ENCODE data around the gene RPS5.
A peak's percentile ranks its signal among the peaks of the same experiment; 100 is the strongest.

The RPS5 gene

GRCh38 chr19:58395979-58396627 lies 9.0 kb downstream of the RPS5 start:
- Histone ChIP-seq H2AFZ (ENCODE audit: insufficient read depth, low read length, poor library complexity) (peak overlapping the region; percentile 57), H3K4ac (ENCODE audit: low read depth, low read length) (no peak overlapping the region), H3K4me3 (ENCODE audit: low read depth, low read length) (peak overlapping the region; percentile 41), H3K36me3 (ENCODE audit: control insufficient read depth in 1 of 2, insufficient read depth in 2 of 2, low read length in 2 of 2) (peaks cover 35 to 37% of the 10 kb centered on the region in 2 experiments), H2BK12ac (ENCODE audit: low read length) (peak overlapping the region; percentile 23), H3K18ac (ENCODE audit: low read length) (peak overlapping the region; percentile 71), H3K79me2 (ENCODE audit: control insufficient read depth, insufficient read depth, low read length, poor library complexity) (peaks cover 3% of the 10 kb centered on the region), H3K9ac (ENCODE audit: low read length) (peak overlapping the region; percentile 24), H3K9me3 (ENCODE audit: insufficient read depth, low read depth, low read length) (no peaks in the 10 kb centered on the region), H3K23ac (ENCODE audit: low read length) (no peak overlapping the region), H3K4me1 (ENCODE audit: control insufficient read depth in 1 of 2, insufficient read depth in 2 of 2, low read length in 2 of 2) (peaks cover 26 to 37% of the 10 kb centered on the region in 2 experiments), H3K79me1 (ENCODE audit: low read length) (peaks cover 12% of the 10 kb centered on the region), H2BK120ac (ENCODE audit: insufficient read depth, low read length, poor library complexity) (peak overlapping the region; percentile 10), H3K27me3 (ENCODE audit: insufficient read depth, low read length) (peaks cover 15% of the 10 kb centered on the region), H2BK5ac (ENCODE audit: low read depth, low read length, poor library complexity) (no peak overlapping the region), H4K12ac (ENCODE audit: low read depth, low read length) (peak overlapping the region; percentile 32), H3K27ac (ENCODE audit: low read depth, low read length) (no peak overlapping the region), H4K8ac (ENCODE audit: low read depth, low read length) (peak overlapping the region; percentile 82), H3K4me2 (ENCODE audit: low read length) (peak overlapping the region; percentile 57), H4K91ac (ENCODE audit: low read depth, low read length) (peak overlapping the region; percentile 54), H2AK5ac (ENCODE audit: low read length) (peak overlapping the region; percentile 57), H3K14ac (ENCODE audit: low read length) (peak overlapping the region; percentile 73)
- no peak for DNase-seq
- WGBS (ENCODE audit: extremely low coverage, insufficient coverage, insufficient read length), result no CpG with 5 or more reads among the region's 75 CpGs

- Histone ChIP-seq H4K91ac (ENCODE audit: low read depth, low read length) (no peak overlapping the region), H3K9ac (ENCODE audit: low read length) (no peak overlapping the region), H3K4me1 (ENCODE audit: control insufficient read depth in 1 of 2, insufficient read depth in 2 of 2, low read length in 2 of 2) (peaks cover 27 to 37% of the 10 kb centered on the region in 2 experiments), H3K79me2 (ENCODE audit: control insufficient read depth, insufficient read depth, low read length, poor library complexity) (peaks cover 3% of the 10 kb centered on the region), H3K4me2 (ENCODE audit: low read length) (peak overlapping the region; percentile 57), H3K23ac (ENCODE audit: low read length) (no peak overlapping the region), H3K18ac (ENCODE audit: low read length) (no peak overlapping the region), H2BK12ac (ENCODE audit: low read length) (no peak overlapping the region), H2AFZ (ENCODE audit: insufficient read depth, low read length, poor library complexity) (no peak overlapping the region), H2BK5ac (ENCODE audit: low read depth, low read length, poor library complexity) (no peak overlapping the region), H3K79me1 (ENCODE audit: low read length) (peaks cover 14% of the 10 kb centered on the region), H3K14ac (ENCODE audit: low read length) (no peak overlapping the region), H4K12ac (ENCODE audit: low read depth, low read length) (peak overlapping the region; percentile 36), H2AK5ac (ENCODE audit: low read length) (no peak overlapping the region), H4K8ac (ENCODE audit: low read depth, low read length) (peak overlapping the region; percentile 39), H3K27ac (ENCODE audit: low read depth, low read length) (no peak overlapping the region), H3K4me3 (ENCODE audit: low read depth, low read length) (no peak overlapping the region), H3K9me3 (ENCODE audit: insufficient read depth, low read depth, low read length) (no peaks in the 10 kb centered on the region), H3K4ac (ENCODE audit: low read depth, low read length) (no peak overlapping the region), H2BK120ac (ENCODE audit: insufficient read depth, low read length, poor library complexity) (no peak overlapping the region), H3K36me3 (ENCODE audit: control insufficient read depth in 1 of 2, insufficient read depth in 2 of 2, low read length in 2 of 2) (peaks cover 30 to 31% of the 10 kb centered on the region in 2 experiments), H3K27me3 (ENCODE audit: insufficient read depth, low read length) (peaks cover 15% of the 10 kb centered on the region)
- no peak for DNase-seq
- no CpG with 5 or more reads among the region's 58 CpGs for WGBS (ENCODE audit: extremely low coverage, insufficient coverage, insufficient read length)
Observed at GRCh38 chr19:58396691-58397532, 9.8 kb downstream of the RPS5 start.

- H2BK12ac ChIP-seq (ENCODE audit: low read length), result no peak overlapping the region
- H3K4me3 ChIP-seq (ENCODE audit: low read depth, low read length), result no peak overlapping the region
- no peak overlapping the region for H2BK5ac ChIP-seq (ENCODE audit: low read depth, low read length, poor library complexity)
- no peak overlapping the region for H3K4me2 ChIP-seq (ENCODE audit: low read length)
- H3K23ac ChIP-seq (ENCODE audit: low read length), result no peak overlapping the region
- H3K36me3 ChIP-seq (ENCODE audit: control insufficient read depth in 1 of 2, insufficient read depth in 2 of 2, low read length in 2 of 2), result peaks cover 27% of the 10 kb centered on the region in 2 experiments
- H2BK120ac ChIP-seq (ENCODE audit: insufficient read depth, low read length, poor library complexity), result no peak overlapping the region
- no peak overlapping the region for H4K12ac ChIP-seq (ENCODE audit: low read depth, low read length)
- H3K79me1 ChIP-seq (ENCODE audit: low read length), result peaks cover 14% of the 10 kb centered on the region
- peaks cover 15% of the 10 kb centered on the region for H3K27me3 ChIP-seq (ENCODE audit: insufficient read depth, low read length)
- DNase-seq, result no peak
- no peak overlapping the region for H2AFZ ChIP-seq (ENCODE audit: insufficient read depth, low read length, poor library complexity)
- no peak overlapping the region for H3K27ac ChIP-seq (ENCODE audit: low read depth, low read length)
- no peak overlapping the region for H2AK5ac ChIP-seq (ENCODE audit: low read length)
- no peak overlapping the region for H3K14ac ChIP-seq (ENCODE audit: low read length)
- peaks cover 3% of the 10 kb centered on the region for H3K79me2 ChIP-seq (ENCODE audit: control insufficient read depth, insufficient read depth, low read length, poor library complexity)
- no peaks in the 10 kb centered on the region for H3K9me3 ChIP-seq (ENCODE audit: insufficient read depth, low read depth, low read length)
- no peak overlapping the region for H4K91ac ChIP-seq (ENCODE audit: low read depth, low read length)
- peaks cover 31 to 40% of the 10 kb centered on the region in 2 experiments for H3K4me1 ChIP-seq (ENCODE audit: control insufficient read depth in 1 of 2, insufficient read depth in 2 of 2, low read length in 2 of 2)
- H3K18ac ChIP-seq (ENCODE audit: low read length), result no peak overlapping the region
- no peak overlapping the region for H3K4ac ChIP-seq (ENCODE audit: low read depth, low read length)
- H4K8ac ChIP-seq (ENCODE audit: low read depth, low read length), result no peak overlapping the region
- no CpG with 5 or more reads among the region's 7 CpGs for WGBS (ENCODE audit: extremely low coverage, insufficient coverage, insufficient read length)
- no peak overlapping the region for H3K9ac ChIP-seq (ENCODE audit: low read length)
Observed at GRCh38 chr19:58397533-58398037, 10.5 kb downstream of the RPS5 start.

- Histone ChIP-seq H3K4ac (ENCODE audit: low read depth, low read length) (no peak overlapping the region), H4K8ac (ENCODE audit: low read depth, low read length) (no peak overlapping the region)
- WGBS (ENCODE audit: extremely low coverage, insufficient coverage, insufficient read length), result no CpG with 5 or more reads among the region's 4 CpGs
Observed at GRCh38 chr19:58398087-58398486, 11.0 kb downstream of the RPS5 start.

More at GRCh38 chr19:58398087-58398486, 11.0 kb downstream of the RPS5 start:
- no peak for DNase-seq
- Histone ChIP-seq H2BK5ac (ENCODE audit: low read depth, low read length, poor library complexity) (no peak overlapping the region), H4K91ac (ENCODE audit: low read depth, low read length) (no peak overlapping the region), H2AFZ (ENCODE audit: insufficient read depth, low read length, poor library complexity) (no peak overlapping the region), H2BK120ac (ENCODE audit: insufficient read depth, low read length, poor library complexity) (no peak overlapping the region), H3K18ac (ENCODE audit: low read length) (no peak overlapping the region), H3K36me3 (ENCODE audit: control insufficient read depth in 1 of 2, insufficient read depth in 2 of 2, low read length in 2 of 2) (peaks cover 22% of the 10 kb centered on the region in 2 experiments), H3K79me1 (ENCODE audit: low read length) (peaks cover 14% of the 10 kb centered on the region), H2BK12ac (ENCODE audit: low read length) (no peak overlapping the region), H3K14ac (ENCODE audit: low read length) (no peak overlapping the region), H3K4me2 (ENCODE audit: low read length) (no peak overlapping the region), H4K12ac (ENCODE audit: low read depth, low read length) (no peak overlapping the region), H3K79me2 (ENCODE audit: control insufficient read depth, insufficient read depth, low read length, poor library complexity) (peaks cover 3% of the 10 kb centered on the region), H3K27ac (ENCODE audit: low read depth, low read length) (no peak overlapping the region), H3K4me3 (ENCODE audit: low read depth, low read length) (no peak overlapping the region), H3K9me3 (ENCODE audit: insufficient read depth, low read depth, low read length) (no peaks in the 10 kb centered on the region), H3K9ac (ENCODE audit: low read length) (no peak overlapping the region), H3K27me3 (ENCODE audit: insufficient read depth, low read length) (peaks cover 15% of the 10 kb centered on the region), H3K4me1 (ENCODE audit: control insufficient read depth in 1 of 2, insufficient read depth in 2 of 2, low read length in 2 of 2) (peaks cover 27 to 37% of the 10 kb centered on the region in 2 experiments), H3K23ac (ENCODE audit: low read length) (no peak overlapping the region), H2AK5ac (ENCODE audit: low read length) (no peak overlapping the region)

Measured in trophoblast cell (in vitro differentiated cells and primary cell).